Body of pancreas (tissue), 4 donors: ENCODE results near the gene KRTAP5-7.

ENCODE experiments used
- POLR2A ChIP-seq, 3 donors: fragments of 450-650 bp; IDR thresholded peaks; one replicate each; pipeline ENCODE4 v1.6.1; 2016; ENCODE audit warnings: antibody characterized with exemption in 3 of 3, mild to moderate bottlenecking in 2 of 3
- TF ChIP-seq, protein P1 (sequence below), 7 experiments: fragments of 450-650 bp in 4 of 7; fragments of 200-600 bp in 3 of 7; sonication (generic) in 3 of 7; IDR thresholded peaks; one replicate each; pipeline ENCODE4 v1.5.1; 2016 to 2019; ENCODE audit warnings: antibody characterized with exemption in 7 of 7

DNA sequence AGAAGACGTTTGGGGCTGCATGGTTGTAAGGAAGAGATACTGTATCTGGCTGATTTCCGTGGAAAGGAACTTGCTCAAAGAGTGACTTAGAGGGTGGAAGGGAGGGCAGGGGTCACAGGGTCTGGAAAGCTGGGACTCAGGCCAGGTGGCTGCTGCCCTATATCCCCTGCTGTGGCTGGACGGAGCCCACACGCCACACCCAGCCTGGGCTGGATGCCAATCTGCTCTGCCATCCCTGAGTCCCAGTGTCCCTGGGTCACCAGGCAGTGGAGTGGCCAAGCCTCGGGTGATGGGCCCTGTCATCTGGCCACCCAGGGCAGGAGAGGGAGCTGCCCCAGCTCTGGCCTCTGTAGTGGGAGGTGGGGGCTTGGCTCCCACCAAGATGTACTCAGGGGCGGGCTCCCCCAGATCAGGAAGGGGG lies 26.5 kb upstream of the KRTAP5-7 start:
- TF ChIP-seq, protein P1, sequence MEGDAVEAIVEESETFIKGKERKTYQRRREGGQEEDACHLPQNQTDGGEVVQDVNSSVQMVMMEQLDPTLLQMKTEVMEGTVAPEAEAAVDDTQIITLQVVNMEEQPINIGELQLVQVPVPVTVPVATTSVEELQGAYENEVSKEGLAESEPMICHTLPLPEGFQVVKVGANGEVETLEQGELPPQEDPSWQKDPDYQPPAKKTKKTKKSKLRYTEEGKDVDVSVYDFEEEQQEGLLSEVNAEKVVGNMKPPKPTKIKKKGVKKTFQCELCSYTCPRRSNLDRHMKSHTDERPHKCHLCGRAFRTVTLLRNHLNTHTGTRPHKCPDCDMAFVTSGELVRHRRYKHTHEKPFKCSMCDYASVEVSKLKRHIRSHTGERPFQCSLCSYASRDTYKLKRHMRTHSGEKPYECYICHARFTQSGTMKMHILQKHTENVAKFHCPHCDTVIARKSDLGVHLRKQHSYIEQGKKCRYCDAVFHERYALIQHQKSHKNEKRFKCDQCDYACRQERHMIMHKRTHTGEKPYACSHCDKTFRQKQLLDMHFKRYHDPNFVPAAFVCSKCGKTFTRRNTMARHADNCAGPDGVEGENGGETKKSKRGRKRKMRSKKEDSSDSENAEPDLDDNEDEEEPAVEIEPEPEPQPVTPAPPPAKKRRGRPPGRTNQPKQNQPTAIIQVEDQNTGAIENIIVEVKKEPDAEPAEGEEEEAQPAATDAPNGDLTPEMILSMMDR (IDR thresholded peaks at IDR 0.05): no peak
- no peak for TF ChIP-seq POLR2A (IDR thresholded peaks at IDR 0.05)
